ENCODE data around the gene CYSLTR2.

GRCh38 chr13:48631441-48631840 is 22.3 kb upstream of the CYSLTR2 start:
- TF ChIP-seq CTCF (IDR thresholded peaks at IDR 0.05; ENCODE audit: poor library complexity) (no peak), EZH2 (IDR thresholded peaks at IDR 0.05; ENCODE audit: borderline replicate concordance) (no peak)
